ENCODE data around the gene SWT1. TPM values are rescaled to one million over a fixed set of nuclear protein-coding genes. Genes with fewer than 3 reads are reported as not detected.
A peak's percentile ranks its signal among the peaks of the same experiment; 100 is the strongest.

SWT1 gene
- total and polyA plus RNA-seq, 2 experiments from 2014 or later: 1.6 to 2.8 TPM

GRCh38 chr1:185154912-185155513 lies 2.0 kb upstream of the SWT1 start:
- Histone ChIP-seq H3K4me1 (ENCODE audit: insufficient read depth) (peaks cover 25% of the 10 kb centered on the region), H3K9me2 (ENCODE audit: insufficient read depth) (no peaks in the 10 kb centered on the region), H3K9me3 (ENCODE audit: low read depth) (no peaks in the 10 kb centered on the region), H3K4me3 (peak overlapping the region; percentile 89), H3K9ac (peak overlapping the region; percentile 96), H3K27ac (peak overlapping the region; percentile 96), H2AFZ (peak overlapping the region; percentile 98), H3K27me3 (replicated peaks; ENCODE audit: insufficient read depth) (no peaks in the 10 kb centered on the region), H3K4me2 (ENCODE audit: unreplicated experiment) (peak overlapping the region; percentile 89), H3K36me3 (ENCODE audit: low read depth) (peaks cover 2% of the 10 kb centered on the region; the same call in 1 of the 2 replicates), H3F3A (ENCODE audit: insufficient read depth) (peaks cover 8% of the 10 kb centered on the region), H3K79me2 (ENCODE audit: insufficient read depth) (peaks cover 50% of the 10 kb centered on the region), H4K20me1 (ENCODE audit: insufficient read depth) (no peaks in the 10 kb centered on the region)
- DNase-seq: peak; percentile 53
- in situ Hi-C loops (cut with MboI): loop anchor here (25.0 kb wide), 1 partner anchor 343 kb away; no protein-coding TSS in a partner anchor
- WGBS, 2 experiments (ENCODE audit: low coverage in 1 of 2, low lambda C conversion rate in 2 of 2, missing lambda C conversion rate in 2 of 2): 59 to 67% methylated on average over 2 of the region's 2 CpGs
- TF ChIP-seq EZH2phosphoT487 (IDR thresholded peaks at IDR 0.05; ENCODE audit: insufficient read depth, low read depth) (no peak), EZH2 (IDR thresholded peaks at IDR 0.05; ENCODE audit: insufficient read depth, poor library complexity, severe bottlenecking) (no peak)

- H3K36me3 ChIP-seq (ENCODE audit: low read depth): no peaks in the 10 kb centered on the region
- peak overlapping the region; percentile 96 for H3K9ac ChIP-seq
- WGBS, 2 experiments (ENCODE audit: low coverage in 1 of 2, low lambda C conversion rate in 2 of 2, missing lambda C conversion rate in 2 of 2): 1 to 2% methylated on average over 11 of the region's 11 CpGs
- no peaks in the 10 kb centered on the region for H3K27me3 ChIP-seq (replicated peaks; ENCODE audit: insufficient read depth)
- peak; percentile 86 for DNase-seq
- H3F3A ChIP-seq (ENCODE audit: insufficient read depth): peaks cover 8% of the 10 kb centered on the region
- H3K4me3 ChIP-seq: peak overlapping the region; percentile 89
- H3K27ac ChIP-seq: peak overlapping the region; percentile 96
- H2AFZ ChIP-seq: peak overlapping the region; percentile 98
- no peaks in the 10 kb centered on the region for H3K9me3 ChIP-seq (ENCODE audit: low read depth)
- H3K79me2 ChIP-seq (ENCODE audit: insufficient read depth): peaks cover 50% of the 10 kb centered on the region
- H3K4me1 ChIP-seq (ENCODE audit: insufficient read depth): peaks cover 25% of the 10 kb centered on the region
- in situ Hi-C loops (cut with MboI): loop anchor here (25.0 kb wide), 1 partner anchor 343 kb away; no protein-coding TSS in a partner anchor
- no peaks in the 10 kb centered on the region for H3K9me2 ChIP-seq (ENCODE audit: insufficient read depth)
- TF ChIP-seq EZH2phosphoT487 (IDR thresholded peaks at IDR 0.05; ENCODE audit: insufficient read depth, low read depth) (no peak), EZH2 (IDR thresholded peaks at IDR 0.05; ENCODE audit: insufficient read depth, poor library complexity, severe bottlenecking) (no peak)
- peak overlapping the region; percentile 89 for H3K4me2 ChIP-seq (ENCODE audit: unreplicated experiment)
- no peaks in the 10 kb centered on the region for H4K20me1 ChIP-seq (ENCODE audit: insufficient read depth)
These were observed 1.2 kb upstream of the SWT1 start for GRCh38 chr1:185155600-185156287.

GRCh38 chr1:185156288-185156853 lies 596 bp upstream of the SWT1 start:
- peaks cover 50% of the 10 kb centered on the region for H3K79me2 ChIP-seq (ENCODE audit: insufficient read depth)
- peaks cover 25% of the 10 kb centered on the region for H3K4me1 ChIP-seq (ENCODE audit: insufficient read depth)
- TF ChIP-seq EZH2phosphoT487 (IDR thresholded peaks at IDR 0.05; ENCODE audit: insufficient read depth, low read depth): no peak
- TF ChIP-seq EZH2 (IDR thresholded peaks at IDR 0.05; ENCODE audit: insufficient read depth, poor library complexity, severe bottlenecking): no peak
- peak; percentile 60 for DNase-seq
- peak overlapping the region; percentile 98 for H2AFZ ChIP-seq
- H3K9ac ChIP-seq: peak overlapping the region; percentile 96
- no peaks in the 10 kb centered on the region for H4K20me1 ChIP-seq (ENCODE audit: insufficient read depth)
- peaks cover 8% of the 10 kb centered on the region for H3F3A ChIP-seq (ENCODE audit: insufficient read depth)
- peak overlapping the region; percentile 89 for H3K4me3 ChIP-seq
- H3K27me3 ChIP-seq (replicated peaks; ENCODE audit: insufficient read depth): no peaks in the 10 kb centered on the region
- peak overlapping the region; percentile 89 for H3K4me2 ChIP-seq (ENCODE audit: unreplicated experiment)
- no peaks in the 10 kb centered on the region for H3K9me3 ChIP-seq (ENCODE audit: low read depth)
- H3K27ac ChIP-seq: peak overlapping the region; percentile 96
- in situ Hi-C loops (cut with MboI): loop anchor here (25.0 kb wide), 1 partner anchor 344 kb away; no protein-coding TSS in a partner anchor
- no peaks in the 10 kb centered on the region for H3K36me3 ChIP-seq (ENCODE audit: low read depth)
- no peaks in the 10 kb centered on the region for H3K9me2 ChIP-seq (ENCODE audit: insufficient read depth)
- WGBS, 2 experiments (ENCODE audit: low coverage in 1 of 2, low lambda C conversion rate in 2 of 2, missing lambda C conversion rate in 2 of 2): 1% methylated on average over 29 to 30 of the region's 30 CpGs

- DNase-seq: peak; percentile 42
- Histone ChIP-seq H3K79me2 (ENCODE audit: insufficient read depth) (peaks cover 43% of the 10 kb centered on the region), H4K20me1 (ENCODE audit: insufficient read depth) (no peaks in the 10 kb centered on the region), H3K4me3 (peak overlapping the region; percentile 89), H3K9me2 (ENCODE audit: insufficient read depth) (no peaks in the 10 kb centered on the region), H3K27ac (peak overlapping the region; percentile 96), H3K4me2 (ENCODE audit: unreplicated experiment) (peak overlapping the region; percentile 98), H3K4me1 (ENCODE audit: insufficient read depth) (peaks cover 14% of the 10 kb centered on the region), H3K9ac (peak overlapping the region; percentile 96), H2AFZ (peak overlapping the region; percentile 98), H3K27me3 (replicated peaks; ENCODE audit: insufficient read depth) (no peaks in the 10 kb centered on the region), H3F3A (ENCODE audit: insufficient read depth) (peaks cover 8% of the 10 kb centered on the region), H3K9me3 (ENCODE audit: low read depth) (no peaks in the 10 kb centered on the region), H3K36me3 (ENCODE audit: low read depth) (no peaks in the 10 kb centered on the region)
- in situ Hi-C loops (cut with MboI): loop anchor here (25.0 kb wide), 1 partner anchor 346 kb away; no protein-coding TSS in a partner anchor
- WGBS, 2 experiments (ENCODE audit: low coverage in 1 of 2, low lambda C conversion rate in 2 of 2, missing lambda C conversion rate in 2 of 2): 1% methylated on average over 20 of the region's 20 CpGs
- TF ChIP-seq EZH2phosphoT487 (IDR thresholded peaks at IDR 0.05; ENCODE audit: insufficient read depth, low read depth) (no peak), EZH2 (IDR thresholded peaks at IDR 0.05; ENCODE audit: insufficient read depth, poor library complexity, severe bottlenecking) (no peak)
These were observed 839 bp downstream of the SWT1 start for GRCh38 chr1:185157599-185158412.

Data from GM23248 (cell line).